ENCODE results near the gene JMJD1C. TPM values are rescaled to one million over a fixed set of nuclear protein-coding genes. Genes with fewer than 3 reads are reported as not detected.
"Not testable (repeated sequence)": the region's sequence is repeated elsewhere in the genome, so short reads cannot be mapped to it uniquely, and the experiment has no call there.

The JMJD1C gene
- total RNA-seq, 1 experiment from 2014 or later = 89.7 TPM

- DNase-seq = no peak
- Mint-ChIP-seq H3K36me3 (ENCODE audit: insufficient read depth, unreplicated experiment) (peaks cover 82% of the 10 kb centered on the region), H3K27me3 (ENCODE audit: insufficient read depth, unreplicated experiment) (no peaks in the 10 kb centered on the region), H3K27ac (ENCODE audit: unreplicated experiment) (peak overlapping the region; percentile 18), H3K4me3 (ENCODE audit: unreplicated experiment) (no peak overlapping the region), H3K9me3 (ENCODE audit: unreplicated experiment) (no peaks in the 10 kb centered on the region), H3K4me1 (ENCODE audit: low read depth, unreplicated experiment) (no peaks in the 10 kb centered on the region)
- POLR2A ChIA-PET = no interaction called here
- intact Hi-C loops (cut with micrococcal nuclease; ENCODE audit: unreplicated experiment) = no loop called here
- CTCF ChIA-PET = no interaction called here
- Histone ChIP-seq H3K4me3 (ENCODE audit: low read depth, low read length) (no peak overlapping the region), H3K4me1 (no peaks in the 10 kb centered on the region), H3K27me3 (replicated peaks; ENCODE audit: control insufficient read depth, insufficient read depth, low read length) (no peaks in the 10 kb centered on the region), H3K36me3 (ENCODE audit: control insufficient read depth, insufficient read depth, low read length) (peaks cover 13% of the 10 kb centered on the region), H3K9me3 (no peaks in the 10 kb centered on the region)
- no TSS peak for BruUV-seq (replicated peaks)
- no peak for TF ChIP-seq CTCF (IDR thresholded peaks at IDR 0.05; ENCODE audit: insufficient read depth in 1 of 2, low read depth in 1 of 2, low read length in 1 of 2, severe bottlenecking in 1 of 2, unreplicated experiment in 1 of 2)
Observed at GRCh38 chr10:63155388-63156020, 310.3 kb downstream of the JMJD1C start.

- intact Hi-C loops (cut with micrococcal nuclease; ENCODE audit: unreplicated experiment) = no loop called here
- TF ChIP-seq CTCF (IDR thresholded peaks at IDR 0.05; ENCODE audit: insufficient read depth in 1 of 2, low read depth in 1 of 2, low read length in 1 of 2, severe bottlenecking in 1 of 2, unreplicated experiment in 1 of 2) = no peak
- H3K9me3 Mint-ChIP-seq (ENCODE audit: unreplicated experiment) = no peaks in the 10 kb centered on the region
- Histone ChIP-seq H3K4me3 (ENCODE audit: low read depth, low read length) (no peak overlapping the region), H3K4me1 (no peaks in the 10 kb centered on the region), H3K27me3 (replicated peaks; ENCODE audit: control insufficient read depth, insufficient read depth, low read length) (no peaks in the 10 kb centered on the region), H3K9me3 (no peaks in the 10 kb centered on the region), H3K36me3 (ENCODE audit: control insufficient read depth, insufficient read depth, low read length) (peaks cover 13% of the 10 kb centered on the region)
- POLR2A ChIA-PET = no interaction called here
- H3K27ac Mint-ChIP-seq (ENCODE audit: unreplicated experiment) = peak overlapping the region; percentile 18
- peaks cover 82% of the 10 kb centered on the region for H3K36me3 Mint-ChIP-seq (ENCODE audit: insufficient read depth, unreplicated experiment)
- H3K27me3 Mint-ChIP-seq (ENCODE audit: insufficient read depth, unreplicated experiment) = no peaks in the 10 kb centered on the region
- H3K4me1 Mint-ChIP-seq (ENCODE audit: low read depth, unreplicated experiment) = no peaks in the 10 kb centered on the region
- DNase-seq = no peak
- H3K4me3 Mint-ChIP-seq (ENCODE audit: unreplicated experiment) = no peak overlapping the region
- CTCF ChIA-PET = no interaction called here
- BruUV-seq (replicated peaks) = TSS peak; percentile 37
Observed at GRCh38 chr10:63154546-63155387, 311.0 kb downstream of the JMJD1C start.

DNA sequence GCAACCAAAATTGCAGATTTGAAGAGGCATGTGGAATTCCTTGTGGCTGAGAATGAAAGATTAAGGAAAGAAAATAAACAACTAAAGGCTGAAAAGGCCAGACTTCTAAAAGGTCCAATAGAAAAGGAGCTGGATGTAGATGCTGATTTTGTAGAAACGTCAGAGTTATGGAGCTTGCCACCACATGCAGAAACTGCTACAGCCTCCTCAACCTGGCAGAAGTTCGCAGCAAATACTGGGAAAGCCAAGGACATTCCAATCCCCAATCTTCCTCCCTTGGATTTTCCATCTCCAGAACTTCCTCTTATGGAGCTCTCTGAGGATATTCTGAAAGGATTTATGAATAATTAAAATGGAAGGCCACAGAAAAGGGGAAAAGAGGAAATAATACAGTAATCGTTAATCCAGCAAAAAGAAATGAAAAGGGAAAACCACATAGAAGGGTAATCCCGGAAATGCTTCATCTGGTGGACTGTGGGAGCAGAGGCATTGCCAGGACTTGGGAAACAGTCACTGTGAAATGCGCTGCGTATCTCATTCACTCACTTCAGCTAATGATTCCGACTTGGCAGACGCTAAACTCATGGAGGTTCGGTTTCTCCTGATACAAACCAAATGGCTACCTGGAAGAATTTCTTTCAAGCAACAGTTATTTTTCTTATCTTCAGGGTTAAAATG is 311.8 kb downstream of the JMJD1C start:
- H3K36me3 ChIP-seq (ENCODE audit: control insufficient read depth, insufficient read depth, low read length) = peaks cover 13% of the 10 kb centered on the region
- H3K27ac Mint-ChIP-seq (ENCODE audit: unreplicated experiment); DNase-seq; H3K4me1 ChIP-seq; H3K4me3 ChIP-seq (ENCODE audit: low read depth, low read length); intact Hi-C loops (cut with micrococcal nuclease; ENCODE audit: unreplicated experiment); H3K27me3 ChIP-seq (replicated peaks; ENCODE audit: control insufficient read depth, insufficient read depth, low read length); H3K4me3 Mint-ChIP-seq (ENCODE audit: unreplicated experiment); H3K27me3 Mint-ChIP-seq (ENCODE audit: insufficient read depth, unreplicated experiment); H3K9me3 Mint-ChIP-seq (ENCODE audit: unreplicated experiment); H3K9me3 ChIP-seq; H3K4me1 Mint-ChIP-seq (ENCODE audit: low read depth, unreplicated experiment); CTCF ChIA-PET; POLR2A ChIA-PET; BruUV-seq (replicated peaks): not testable (repeated sequence)
- peaks cover 86% of the 10 kb centered on the region for H3K36me3 Mint-ChIP-seq (ENCODE audit: insufficient read depth, unreplicated experiment)

Data from Caco-2 (cell line).